ENCODE measurements around the gene OLIG1. TPM values are rescaled to one million over a fixed set of nuclear protein-coding genes. Genes with fewer than 3 reads are reported as not detected.

OLIG1 gene
- total and polyA plus RNA-seq, 7 donors = 0.07 to 3.4 (median 0.34) TPM; not detected in 1

DNA sequence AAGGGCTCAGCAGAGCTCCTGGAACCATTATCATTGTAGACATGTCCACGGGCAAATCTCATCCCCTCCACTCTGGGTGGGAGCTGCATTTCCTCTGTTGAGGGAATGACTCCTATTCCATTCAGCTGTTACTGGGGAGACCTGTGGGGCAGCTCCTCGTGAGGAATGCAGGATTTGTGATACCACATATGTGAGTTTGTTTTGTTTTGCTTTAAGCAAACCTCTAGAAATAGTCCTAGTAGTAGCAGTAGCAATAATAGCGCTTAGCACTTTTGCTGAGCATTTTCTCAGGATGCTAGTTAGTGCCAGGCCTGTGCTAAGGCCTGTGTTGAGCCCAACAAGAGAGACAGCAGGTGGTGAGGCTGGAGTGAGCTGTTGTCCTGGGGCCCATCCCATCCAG, 10.8 kb downstream of the OLIG1 start:
- DNase-seq (no peak), ATAC-seq (no peak)
- Histone ChIP-seq H3K36me3 (ENCODE audit: insufficient read depth in 1 of 2, low read depth in 1 of 2) (no peaks in the 10 kb centered on the region), H3K4me3 (no peak overlapping the region), H3K9me3 (no peaks in the 10 kb centered on the region), H3K4me1 (no peaks in the 10 kb centered on the region), H3K27me3 (ENCODE audit: insufficient read depth in 3 of 3, low read length in 2 of 3) (peaks cover 0 to 8% (median under 1%) of the 10 kb centered on the region in 3 donors), H3K27ac (no peak overlapping the region)
- WGBS, 3 donors = 69 to 85% (median 79%) methylated on average over 3 of the region's 3 CpGs
- TF ChIP-seq, protein P1, sequence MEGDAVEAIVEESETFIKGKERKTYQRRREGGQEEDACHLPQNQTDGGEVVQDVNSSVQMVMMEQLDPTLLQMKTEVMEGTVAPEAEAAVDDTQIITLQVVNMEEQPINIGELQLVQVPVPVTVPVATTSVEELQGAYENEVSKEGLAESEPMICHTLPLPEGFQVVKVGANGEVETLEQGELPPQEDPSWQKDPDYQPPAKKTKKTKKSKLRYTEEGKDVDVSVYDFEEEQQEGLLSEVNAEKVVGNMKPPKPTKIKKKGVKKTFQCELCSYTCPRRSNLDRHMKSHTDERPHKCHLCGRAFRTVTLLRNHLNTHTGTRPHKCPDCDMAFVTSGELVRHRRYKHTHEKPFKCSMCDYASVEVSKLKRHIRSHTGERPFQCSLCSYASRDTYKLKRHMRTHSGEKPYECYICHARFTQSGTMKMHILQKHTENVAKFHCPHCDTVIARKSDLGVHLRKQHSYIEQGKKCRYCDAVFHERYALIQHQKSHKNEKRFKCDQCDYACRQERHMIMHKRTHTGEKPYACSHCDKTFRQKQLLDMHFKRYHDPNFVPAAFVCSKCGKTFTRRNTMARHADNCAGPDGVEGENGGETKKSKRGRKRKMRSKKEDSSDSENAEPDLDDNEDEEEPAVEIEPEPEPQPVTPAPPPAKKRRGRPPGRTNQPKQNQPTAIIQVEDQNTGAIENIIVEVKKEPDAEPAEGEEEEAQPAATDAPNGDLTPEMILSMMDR (IDR thresholded peaks at IDR 0.05) = no peak
- intact Hi-C loops (cut with DNase I) = no loop called here

GRCh38 chr21:33088384-33088783, 18.4 kb downstream of the OLIG1 start:
- Histone ChIP-seq H3K4me1 (no peaks in the 10 kb centered on the region), H3K36me3 (ENCODE audit: insufficient read depth in 1 of 2, low read depth in 1 of 2) (no peaks in the 10 kb centered on the region), H3K27ac (no peak overlapping the region), H3K9me3 (no peaks in the 10 kb centered on the region), H3K27me3 (ENCODE audit: insufficient read depth in 3 of 3, low read length in 2 of 3) (no peaks in the 10 kb centered on the region), H3K4me3 (no peak overlapping the region)
- intact Hi-C loops (cut with DNase I) = no loop called here
- TF ChIP-seq, protein P1 (IDR thresholded peaks at IDR 0.05) = no peak
- DNase-seq (no peak), ATAC-seq (no peak)
- 35 to 47% (median 38%) methylated on average over 5 of the region's 5 CpGs for WGBS, 3 donors

DNA sequence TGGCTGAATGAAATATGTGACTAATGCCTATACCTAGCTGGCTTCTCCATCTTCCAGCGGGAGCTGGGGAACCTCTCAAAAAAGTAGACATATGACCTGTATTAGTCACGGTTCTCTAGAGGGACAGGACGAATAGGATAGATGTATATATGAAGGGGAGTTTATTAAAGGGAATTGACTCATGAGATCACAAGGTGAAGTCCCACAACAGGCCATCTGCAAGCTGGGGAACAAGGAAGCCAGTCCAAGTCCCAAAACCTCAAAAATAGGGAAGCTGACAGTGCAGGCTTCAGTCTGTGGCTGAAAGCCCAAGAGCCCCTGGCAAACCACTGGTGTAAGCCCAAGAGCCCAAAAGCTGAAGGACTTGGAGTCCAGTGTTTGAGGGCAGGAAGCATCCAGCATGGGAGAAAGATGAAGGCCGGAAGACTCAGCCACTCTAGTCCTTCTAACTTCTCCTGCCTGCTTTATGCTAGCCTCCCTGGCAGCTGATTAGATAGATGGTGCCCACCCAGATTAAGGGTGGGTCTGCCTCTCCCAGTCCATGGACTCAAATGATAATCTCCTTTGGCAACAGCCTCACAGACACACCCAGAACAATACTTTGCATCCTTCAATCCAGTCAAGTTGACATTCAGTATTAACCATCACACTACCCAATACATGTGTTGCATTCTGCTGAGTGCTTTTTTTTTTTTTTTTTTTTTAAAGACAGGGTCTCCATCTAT, 19.6 kb downstream of the OLIG1 start:
- no peak for ATAC-seq

GRCh38 chr21:33096426-33096825, 26.5 kb downstream of the OLIG1 start:
- ATAC-seq = no peak
- H3K36me3 ChIP-seq (ENCODE audit: insufficient read depth in 1 of 2, low read depth in 1 of 2) = no peaks in the 10 kb centered on the region
- peaks cover 0 to 11% (median 0%) of the 10 kb centered on the region in 3 donors for H3K27me3 ChIP-seq (ENCODE audit: insufficient read depth in 3 of 3, low read length in 2 of 3)

More for the DNA sequence above, 19.6 kb downstream of the OLIG1 start:
- no peak overlapping the region for H3K4me3 ChIP-seq
- TF ChIP-seq, protein P1 (IDR thresholded peaks at IDR 0.05) = no peak
- intact Hi-C loops (cut with DNase I) = no loop called here
- DNase-seq = no peak
- WGBS, 3 donors = 80 to 92% (median 80%) methylated on average over 4 of the region's 4 CpGs
- H3K4me1 ChIP-seq = no peaks in the 10 kb centered on the region
- H3K9me3 ChIP-seq = no peaks in the 10 kb centered on the region
- H3K27me3 ChIP-seq (ENCODE audit: insufficient read depth in 3 of 3, low read length in 2 of 3) = no peaks in the 10 kb centered on the region
- H3K36me3 ChIP-seq (ENCODE audit: insufficient read depth in 1 of 2, low read depth in 1 of 2) = no peaks in the 10 kb centered on the region
- no peak overlapping the region for H3K27ac ChIP-seq

More at GRCh38 chr21:33096426-33096825, 26.5 kb downstream of the OLIG1 start:
- no peak overlapping the region for H3K4me3 ChIP-seq
- TF ChIP-seq, protein P1 (IDR thresholded peaks at IDR 0.05) = no peak
- H3K27ac ChIP-seq = no peak overlapping the region
- intact Hi-C loops (cut with DNase I) = no loop called here
- DNase-seq = no peak
- no peaks in the 10 kb centered on the region for H3K4me1 ChIP-seq
- no peaks in the 10 kb centered on the region for H3K9me3 ChIP-seq
- 31 to 45% (median 40%) methylated on average over 5 of the region's 5 CpGs for WGBS, 3 donors

All from psoas muscle (tissue), 8 donors.